Peyer's patch (tissue), 4 donors: ENCODE measurements around the gene SLC25A14.

ENCODE experiments used
- POLR2A ChIP-seq, 2 donors: fragments of 450-650 bp; IDR thresholded peaks; one replicate each; pipeline ENCODE4 v1.5.1; 2017; ENCODE audit warnings: antibody characterized with exemption in 2 of 2, mild to moderate bottlenecking in 2 of 2, moderate library complexity in 2 of 2
- TF ChIP-seq, protein P1 (sequence below), 6 experiments: fragments of 450-650 bp in 4 of 6; fragments of 200-600 bp in 2 of 6; sonication (generic) in 1 of 6; IDR thresholded peaks; one replicate each; pipeline ENCODE4 v1.5.1; 2017 to 2019; ENCODE audit warnings: antibody characterized with exemption in 6 of 6, mild to moderate bottlenecking in 3 of 6, moderate library complexity in 1 of 6

DNA sequence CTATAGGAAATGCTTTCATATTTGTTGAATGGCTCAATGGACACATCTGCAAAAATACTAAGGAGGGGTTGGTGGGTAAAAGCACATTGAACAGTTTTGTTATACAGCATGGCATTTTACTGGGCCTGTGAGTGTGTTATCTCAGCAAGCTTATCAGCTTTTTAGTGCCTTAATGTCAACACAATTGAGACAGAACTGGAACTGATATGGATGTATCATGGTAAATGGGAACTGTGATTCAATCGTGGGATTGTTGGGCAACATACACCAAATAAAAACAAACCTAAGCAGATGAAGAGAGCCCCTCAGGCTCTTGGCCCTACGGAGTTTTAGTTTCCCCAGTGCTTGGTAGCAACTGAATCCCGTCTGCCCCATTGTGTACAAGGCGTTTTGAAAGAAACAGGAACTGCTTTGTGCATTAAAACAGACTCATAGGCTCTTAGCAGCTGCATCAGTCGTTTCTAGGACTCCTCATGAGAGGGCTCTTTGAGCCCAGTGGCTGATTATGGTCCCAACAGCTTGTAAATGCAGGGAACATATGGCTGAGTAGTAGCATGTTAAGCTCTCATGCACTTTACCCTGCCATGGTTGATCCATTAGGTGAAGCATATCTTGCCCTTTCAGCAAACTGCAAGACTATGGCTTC lies 38.4 kb downstream of the SLC25A14 start:
- TF ChIP-seq, protein P1, sequence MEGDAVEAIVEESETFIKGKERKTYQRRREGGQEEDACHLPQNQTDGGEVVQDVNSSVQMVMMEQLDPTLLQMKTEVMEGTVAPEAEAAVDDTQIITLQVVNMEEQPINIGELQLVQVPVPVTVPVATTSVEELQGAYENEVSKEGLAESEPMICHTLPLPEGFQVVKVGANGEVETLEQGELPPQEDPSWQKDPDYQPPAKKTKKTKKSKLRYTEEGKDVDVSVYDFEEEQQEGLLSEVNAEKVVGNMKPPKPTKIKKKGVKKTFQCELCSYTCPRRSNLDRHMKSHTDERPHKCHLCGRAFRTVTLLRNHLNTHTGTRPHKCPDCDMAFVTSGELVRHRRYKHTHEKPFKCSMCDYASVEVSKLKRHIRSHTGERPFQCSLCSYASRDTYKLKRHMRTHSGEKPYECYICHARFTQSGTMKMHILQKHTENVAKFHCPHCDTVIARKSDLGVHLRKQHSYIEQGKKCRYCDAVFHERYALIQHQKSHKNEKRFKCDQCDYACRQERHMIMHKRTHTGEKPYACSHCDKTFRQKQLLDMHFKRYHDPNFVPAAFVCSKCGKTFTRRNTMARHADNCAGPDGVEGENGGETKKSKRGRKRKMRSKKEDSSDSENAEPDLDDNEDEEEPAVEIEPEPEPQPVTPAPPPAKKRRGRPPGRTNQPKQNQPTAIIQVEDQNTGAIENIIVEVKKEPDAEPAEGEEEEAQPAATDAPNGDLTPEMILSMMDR (IDR thresholded peaks at IDR 0.05) = no peak
- no peak for TF ChIP-seq POLR2A (IDR thresholded peaks at IDR 0.05)
